Measurements from ENCODE around the gene NR2E3.

DNA sequence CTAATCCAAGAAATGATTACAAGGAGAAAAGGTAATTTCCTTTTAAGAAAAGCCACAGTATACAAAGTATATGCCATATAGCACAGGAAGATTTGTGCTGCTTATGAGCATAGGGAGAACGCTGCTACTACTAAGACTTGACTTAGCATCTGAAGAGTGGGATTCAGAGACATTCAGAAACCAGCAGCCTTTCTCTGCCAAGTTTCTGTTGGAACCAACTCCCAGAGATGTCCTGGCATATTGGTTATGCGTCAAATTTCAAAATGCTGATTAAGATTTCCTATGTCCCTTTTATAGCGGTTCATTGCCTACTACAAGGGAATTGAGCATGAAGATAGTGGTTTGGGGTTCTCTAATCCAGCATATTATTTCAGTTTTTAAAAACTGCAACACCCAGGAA lies 4.9 kb downstream of the NR2E3 start:
- TF ChIP-seq, protein P1, sequence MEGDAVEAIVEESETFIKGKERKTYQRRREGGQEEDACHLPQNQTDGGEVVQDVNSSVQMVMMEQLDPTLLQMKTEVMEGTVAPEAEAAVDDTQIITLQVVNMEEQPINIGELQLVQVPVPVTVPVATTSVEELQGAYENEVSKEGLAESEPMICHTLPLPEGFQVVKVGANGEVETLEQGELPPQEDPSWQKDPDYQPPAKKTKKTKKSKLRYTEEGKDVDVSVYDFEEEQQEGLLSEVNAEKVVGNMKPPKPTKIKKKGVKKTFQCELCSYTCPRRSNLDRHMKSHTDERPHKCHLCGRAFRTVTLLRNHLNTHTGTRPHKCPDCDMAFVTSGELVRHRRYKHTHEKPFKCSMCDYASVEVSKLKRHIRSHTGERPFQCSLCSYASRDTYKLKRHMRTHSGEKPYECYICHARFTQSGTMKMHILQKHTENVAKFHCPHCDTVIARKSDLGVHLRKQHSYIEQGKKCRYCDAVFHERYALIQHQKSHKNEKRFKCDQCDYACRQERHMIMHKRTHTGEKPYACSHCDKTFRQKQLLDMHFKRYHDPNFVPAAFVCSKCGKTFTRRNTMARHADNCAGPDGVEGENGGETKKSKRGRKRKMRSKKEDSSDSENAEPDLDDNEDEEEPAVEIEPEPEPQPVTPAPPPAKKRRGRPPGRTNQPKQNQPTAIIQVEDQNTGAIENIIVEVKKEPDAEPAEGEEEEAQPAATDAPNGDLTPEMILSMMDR (IDR thresholded peaks at IDR 0.05), result no peak
- no peak for TF ChIP-seq POLR2A (IDR thresholded peaks at IDR 0.05)
